T-cell (primary cell): ENCODE data around the gene PCDH9. TPM values are rescaled to one million over a fixed set of nuclear protein-coding genes. Genes with fewer than 3 reads are reported as not detected.
"Not testable (repeated sequence)": the region's sequence is repeated elsewhere in the genome, so short reads cannot be mapped to it uniquely, and the experiment has no call there.

Experiments used
- ATAC-seq, 4 experiments: fragments of 200-7000 bp in 3 of 4; fragments of 150-1000 bp in 1 of 4; cut with Tn5 transposase; replicated peaks in 1 of 4; 1 replicate in 3 of 4; 2 replicates in 1 of 4; pipeline ENCODE4 v1.10.0; 2021; ENCODE audit warnings: moderate library complexity in 3 of 4, mild to moderate bottlenecking in 2 of 4, moderate number of reproducible peaks in 1 of 4
- CTCF ChIA-PET, 2 donors: fragments of 300-600 bp; sonication (Branson Sonifier 250); formaldehyde crosslinking; loops; one replicate each; lab custom pipeline; 2022; ENCODE audit warnings: antibody characterized with exemption in 2 of 2; lab: Charles Lee
- POLR2A ChIA-PET, 2 donors: fragments of 300-600 bp; sonication (Branson Sonifier 250); formaldehyde crosslinking; loops; one replicate each; lab custom pipeline; 2022; ENCODE audit warnings: antibody characterized with exemption in 2 of 2; lab: Charles Lee
- DNase-seq, 35 experiments: peaks; one replicate each; pipeline versions ENCODE4 v3.0.0 to v3.0.0-alpha.2; 2013 to 2023
- H3K27ac ChIP-seq: one replicate; pipeline ENCODE4 v1.5.1; 2013; ENCODE audit warnings: low read length
- H3K27me3 ChIP-seq, 2 experiments: replicated peaks in 1 of 2; 1 replicate in 1 of 2; 2 replicates in 1 of 2; pipeline versions ENCODE4 v1.6.1 to v1.7.0; 2013; ENCODE audit warnings: low read length in 1 of 2, mixed read lengths in 1 of 2; ENCODE audit not compliant: control insufficient read depth in 2 of 2, insufficient read depth in 2 of 2; ENCODE audit errors: extremely low read depth in 1 of 2
- H3K36me3 ChIP-seq, 2 donors: 1 replicate in 1 of 2; 2 replicates in 1 of 2; pipeline versions ENCODE4 v1.6.1 to v1.7.0; 2013; ENCODE audit warnings: low read length in 1 of 2; ENCODE audit not compliant: control insufficient read depth in 2 of 2, insufficient read depth in 1 of 2; ENCODE audit errors: extremely low read depth in 1 of 2
- H3K4me1 ChIP-seq, 2 experiments: 1 replicate in 1 of 2; 2 replicates in 1 of 2; pipeline versions ENCODE4 v1.6.1 to v1.7.0; 2013; ENCODE audit warnings: low read length in 2 of 2, mixed read lengths in 1 of 2; ENCODE audit not compliant: insufficient read depth in 2 of 2, control insufficient read depth in 1 of 2; ENCODE audit errors: extremely low read depth in 1 of 2
- H3K4me3 ChIP-seq, 2 donors: 1 replicate in 1 of 2; 2 replicates in 1 of 2; pipeline versions ENCODE4 v1.5.1 to v1.7.0; 2013; ENCODE audit warnings: mild to moderate bottlenecking in 2 of 2, low read length in 1 of 2, moderate library complexity in 1 of 2; ENCODE audit not compliant: control insufficient read depth in 1 of 2; ENCODE audit errors: extremely low read depth in 1 of 2
- H3K9me3 ChIP-seq: 2 replicates; pipeline ENCODE4 v1.7.0; 2013
- H3K27ac Mint-ChIP-seq, 2 donors: one replicate each; pipeline ENCODE4 v1.8.0; 2020 to 2021; ENCODE audit warnings: mild to moderate bottlenecking in 2 of 2, mixed read lengths in 2 of 2
- H3K27me3 Mint-ChIP-seq, 2 donors: one replicate each; pipeline ENCODE4 v1.8.0; 2021 to 2022; ENCODE audit warnings: mixed read lengths in 2 of 2
- H3K36me3 Mint-ChIP-seq: one replicate; pipeline ENCODE4 v1.8.0; 2021; ENCODE audit warnings: mixed read lengths
- H3K4me1 Mint-ChIP-seq, 3 donors: one replicate each; pipeline ENCODE4 v1.8.0; 2020 to 2022; ENCODE audit warnings: mixed read lengths in 3 of 3, mild to moderate bottlenecking in 1 of 3
- H3K4me3 Mint-ChIP-seq, 3 donors: one replicate each; pipeline ENCODE4 v1.8.0; 2020 to 2022; ENCODE audit warnings: mild to moderate bottlenecking in 3 of 3, mixed read lengths in 3 of 3, moderate library complexity in 3 of 3
- H3K9me3 Mint-ChIP-seq, 3 donors: one replicate each; pipeline ENCODE4 v1.8.0; 2020 to 2022; ENCODE audit warnings: mixed read lengths in 3 of 3
- WGBS: methylation state at CpG from one replicate; pipeline ENCODE4 v1.1.5; 2013; ENCODE audit warnings: missing lambda C conversion rate; ENCODE audit not compliant: insufficient coverage; 5-methylcytosine and 5-hydroxymethylcytosine counted together
- total RNA-seq, 35 experiments: library from RNA in 6 of 35; stranded (reverse) in 6 of 35; fragments of 120-200 nt in 1 of 35; gene quantifications; one replicate each; pipeline versions ENCODE4 v1.2.1 to v1.2.4 and lab custom pipeline; 2013 to 2026

Gene PCDH9
- total RNA-seq, 5 donors from 2014 or later (not counting 1 experiment from before 2014, with no cell fraction given), result 0.38 to 1.3 (median 0.53) TPM

DNA sequence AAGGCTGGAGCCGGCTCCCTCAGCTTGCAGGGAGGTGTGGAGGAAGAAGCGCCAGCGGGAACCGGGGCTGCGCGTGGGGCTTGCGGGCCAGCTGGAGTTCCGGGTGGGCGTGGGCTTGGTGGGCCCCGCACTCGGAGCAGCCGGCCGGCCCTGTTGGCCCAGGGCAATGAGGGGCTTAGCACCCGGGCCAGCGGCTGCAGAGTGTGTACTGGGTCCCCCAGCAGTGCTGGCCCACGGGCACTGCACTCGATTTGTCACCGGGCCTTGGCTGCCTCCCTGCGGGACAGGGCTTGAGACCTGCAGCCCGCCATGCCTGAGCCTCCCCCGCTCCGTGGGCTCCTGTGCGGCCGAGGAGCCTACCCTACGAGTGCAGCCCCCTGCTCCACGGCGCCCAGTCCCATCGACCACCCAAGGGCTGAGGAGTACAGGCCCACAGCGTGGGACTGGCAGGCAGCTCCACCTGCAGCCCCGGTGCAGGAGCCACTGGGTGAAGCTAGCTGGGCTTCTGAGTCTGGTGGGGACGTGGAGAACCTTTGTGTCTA, 608.2 kb downstream of the PCDH9 start:
- H3K9me3 ChIP-seq, H3K27ac Mint-ChIP-seq, CTCF ChIA-PET, POLR2A ChIA-PET, H3K27me3 Mint-ChIP-seq, H3K4me3 Mint-ChIP-seq, ATAC-seq, DNase-seq, H3K27ac ChIP-seq, H3K4me3 ChIP-seq, H3K27me3 ChIP-seq, H3K4me1 Mint-ChIP-seq, H3K36me3 Mint-ChIP-seq, H3K36me3 ChIP-seq, H3K4me1 ChIP-seq: not testable (repeated sequence)
- WGBS, result 95% methylated on average over 18 of the region's 31 CpGs
- H3K9me3 Mint-ChIP-seq, result peaks cover 2 to 16% (median 4%) of the 10 kb centered on the region in 3 donors

DNA sequence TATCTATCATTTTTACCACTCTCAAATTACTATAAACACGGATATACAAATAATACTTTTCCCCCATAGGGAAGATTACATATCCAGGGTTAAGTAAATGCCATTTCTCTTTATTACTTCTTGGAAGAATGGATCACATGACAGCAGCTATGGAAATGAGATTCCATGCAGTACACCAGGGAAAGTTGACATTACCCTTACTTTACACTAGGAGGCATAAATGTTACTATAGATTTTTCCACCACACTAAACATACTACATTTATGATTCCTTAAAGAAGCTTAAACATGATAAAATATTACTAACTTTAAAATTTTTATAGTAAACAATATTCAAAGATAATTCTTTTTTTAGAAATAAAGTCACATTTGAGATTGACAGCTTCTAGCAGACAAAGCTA, 611.4 kb downstream of the PCDH9 start:
- Mint-ChIP-seq H3K27me3 (no peaks in the 10 kb centered on the region), H3K27ac (no peak overlapping the region), H3K9me3 (peaks cover 2 to 10% (median 4%) of the 10 kb centered on the region in 3 donors), H3K36me3 (no peaks in the 10 kb centered on the region), H3K4me3 (no peak overlapping the region), H3K4me1 (no peaks in the 10 kb centered on the region)
- H3K36me3 ChIP-seq, result no peaks in the 10 kb centered on the region
- ChIA-PET CTCF (interaction anchor here in 1 of 2 donors (0.9 kb wide), 1 partner anchor 20 kb away, joined by 3 read pairs; no protein-coding TSS in a partner anchor), POLR2A (no interaction called here)
- ATAC-seq (no peak), DNase-seq (no peak)
- WGBS, result no CpG with 5 or more reads among the region's 1 CpG
- H3K9me3 ChIP-seq, result no peaks in the 10 kb centered on the region
- H3K27ac ChIP-seq, result no peak overlapping the region
- no peak overlapping the region for H3K4me3 ChIP-seq
- no peaks in the 10 kb centered on the region for H3K27me3 ChIP-seq
- no peaks in the 10 kb centered on the region for H3K4me1 ChIP-seq

GRCh38 chr13:66617786-66618185, 612.4 kb downstream of the PCDH9 start:
- ChIA-PET CTCF (no interaction called here), POLR2A (no interaction called here)
- Histone ChIP-seq H3K27me3 (no peaks in the 10 kb centered on the region), H3K36me3 (no peaks in the 10 kb centered on the region), H3K27ac (no peak overlapping the region), H3K4me1 (no peaks in the 10 kb centered on the region), H3K9me3 (no peaks in the 10 kb centered on the region), H3K4me3 (no peak overlapping the region)
- no peak for ATAC-seq
- no peak overlapping the region for H3K27ac Mint-ChIP-seq
- 80% methylated on average over 4 of the region's 7 CpGs for WGBS
- H3K27me3 Mint-ChIP-seq, result no peaks in the 10 kb centered on the region
- no peaks in the 10 kb centered on the region for H3K36me3 Mint-ChIP-seq
- no peaks in the 10 kb centered on the region for H3K4me1 Mint-ChIP-seq
- H3K9me3 Mint-ChIP-seq, result peaks cover under 1 to 10% (median 2%) of the 10 kb centered on the region in 3 donors
- no peak for DNase-seq
- no peak overlapping the region for H3K4me3 Mint-ChIP-seq

DNA sequence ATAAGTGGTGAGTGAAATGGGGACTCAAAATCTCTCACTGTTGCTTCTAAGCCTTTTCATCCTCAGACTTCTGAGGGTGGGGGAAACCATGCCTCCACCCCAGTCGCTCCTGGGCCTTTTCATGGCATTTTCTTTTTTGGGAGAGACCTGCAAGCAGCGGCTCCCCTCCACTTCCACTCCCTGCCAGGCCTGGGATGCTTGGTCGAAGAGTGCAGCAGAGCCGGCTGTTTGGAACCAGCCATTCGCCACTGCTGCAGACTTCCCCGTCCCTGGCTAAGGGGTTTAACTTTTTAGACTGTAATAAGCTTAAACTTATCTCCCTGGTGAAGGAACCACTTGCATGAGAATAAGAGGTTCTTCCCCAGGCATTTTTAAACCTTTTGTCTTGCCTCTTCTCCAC, 617.2 kb downstream of the PCDH9 start:
- POLR2A ChIA-PET, result no interaction called here

DNA sequence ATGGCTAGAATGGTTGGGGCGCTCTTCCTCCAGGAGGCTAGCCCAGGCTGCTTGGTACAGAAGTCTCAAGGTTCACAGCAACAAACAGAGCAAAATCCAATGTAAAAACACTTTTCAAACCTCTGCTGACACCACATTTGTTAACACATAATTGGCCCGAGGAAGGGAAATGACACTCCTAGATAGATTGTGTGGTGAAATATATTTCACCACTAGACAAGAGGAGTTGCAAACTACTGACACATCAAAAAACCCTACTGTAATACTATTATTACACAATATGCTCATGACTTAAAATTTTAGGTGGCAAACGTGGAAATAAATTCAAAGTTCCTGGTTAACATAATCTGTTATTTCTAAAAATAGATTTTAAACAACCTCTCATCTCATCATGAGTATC, 643.6 kb downstream of the PCDH9 start:
- no peak overlapping the region for H3K4me3 Mint-ChIP-seq
- no peaks in the 10 kb centered on the region for H3K27me3 Mint-ChIP-seq
- no peaks in the 10 kb centered on the region for H3K4me1 ChIP-seq
- no peak overlapping the region for H3K27ac Mint-ChIP-seq
- ATAC-seq (no peak), DNase-seq (no peak)
- WGBS, result no CpG with 5 or more reads among the region's 3 CpGs
- H3K4me1 Mint-ChIP-seq, result no peaks in the 10 kb centered on the region
- H3K27ac ChIP-seq, result no peak overlapping the region
- no peak overlapping the region for H3K4me3 ChIP-seq
- no peaks in the 10 kb centered on the region for H3K9me3 ChIP-seq
- POLR2A ChIA-PET, result no interaction called here
- no peaks in the 10 kb centered on the region for H3K27me3 ChIP-seq
- peaks cover 0 to 4% (median 0%) of the 10 kb centered on the region in 3 donors for H3K9me3 Mint-ChIP-seq
- CTCF ChIA-PET, result no interaction called here
- no peaks in the 10 kb centered on the region for H3K36me3 Mint-ChIP-seq
- H3K36me3 ChIP-seq, result no peaks in the 10 kb centered on the region

More for the DNA sequence above, 617.2 kb downstream of the PCDH9 start:
- ATAC-seq (no peak), DNase-seq (no peak)
- H3K27ac Mint-ChIP-seq, result no peak overlapping the region
- no peaks in the 10 kb centered on the region for H3K27me3 Mint-ChIP-seq
- Histone ChIP-seq H3K36me3 (no peaks in the 10 kb centered on the region), H3K4me3 (no peak overlapping the region), H3K27me3 (no peaks in the 10 kb centered on the region), H3K27ac (no peak overlapping the region), H3K9me3 (no peaks in the 10 kb centered on the region), H3K4me1 (no peaks in the 10 kb centered on the region)
- peaks cover 0 to 3% (median 0%) of the 10 kb centered on the region in 3 donors for H3K9me3 Mint-ChIP-seq
- WGBS, result 40% methylated on average over 1 of the region's 6 CpGs
- no peaks in the 10 kb centered on the region for H3K4me1 Mint-ChIP-seq
- H3K4me3 Mint-ChIP-seq, result no peak overlapping the region
- CTCF ChIA-PET, result no interaction called here
- no peaks in the 10 kb centered on the region for H3K36me3 Mint-ChIP-seq

DNA sequence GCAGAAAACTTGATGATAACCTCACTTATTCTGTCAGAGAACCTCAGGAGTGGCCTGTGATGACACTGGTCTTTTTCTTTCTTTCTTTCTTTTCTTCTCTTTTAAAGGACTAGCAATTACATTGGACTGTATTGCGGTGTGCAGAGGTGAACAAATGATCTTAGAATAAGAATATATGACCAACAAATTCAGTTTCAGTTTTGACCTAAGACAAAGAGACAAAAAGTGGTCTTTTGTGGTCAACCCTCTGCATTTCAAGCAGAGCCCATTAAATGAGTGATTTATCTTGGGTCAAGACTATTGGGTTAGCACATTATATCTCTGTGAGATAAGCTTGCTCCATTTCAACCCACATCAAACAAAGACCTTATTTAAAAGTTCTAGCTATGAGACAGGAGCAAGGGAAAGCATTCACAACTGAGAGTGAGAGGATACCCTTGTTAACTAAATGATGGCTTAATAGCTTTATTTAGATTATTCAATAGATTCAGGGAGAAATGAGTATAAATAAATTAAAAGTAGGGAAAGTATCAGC, 644.4 kb downstream of the PCDH9 start:
- ATAC-seq (no peak), DNase-seq (no peak)
- H3K4me3 Mint-ChIP-seq, result no peak overlapping the region
- H3K27me3 Mint-ChIP-seq, result no peaks in the 10 kb centered on the region
- no peak overlapping the region for H3K27ac Mint-ChIP-seq
- peaks cover 0 to 4% (median 0%) of the 10 kb centered on the region in 3 donors for H3K9me3 Mint-ChIP-seq
- H3K36me3 Mint-ChIP-seq, result no peaks in the 10 kb centered on the region
- POLR2A ChIA-PET, result no interaction called here
- Histone ChIP-seq H3K4me1 (no peaks in the 10 kb centered on the region), H3K27me3 (no peaks in the 10 kb centered on the region), H3K9me3 (no peaks in the 10 kb centered on the region), H3K36me3 (no peaks in the 10 kb centered on the region), H3K27ac (no peak overlapping the region), H3K4me3 (no peak overlapping the region)
- CTCF ChIA-PET, result no interaction called here
- no CpG with 5 or more reads among the region's 1 CpG for WGBS
- no peaks in the 10 kb centered on the region for H3K4me1 Mint-ChIP-seq
